Endodermal cell (in vitro differentiated cells): ENCODE measurements around the gene JAZF1. TPM values are rescaled to one million over a fixed set of nuclear protein-coding genes. Genes with fewer than 3 reads are reported as not detected.

ENCODE experiments used
- DNase-seq: peaks from one replicate; pipeline ENCODE4 v3.0.0-alpha.2; 2017
- H3K27ac ChIP-seq: 2 replicates; pipeline ENCODE4 v1.5.1; 2013; ENCODE audit warnings: mild to moderate bottlenecking, low read depth, low read length, moderate library complexity
- H3K27me3 ChIP-seq: 2 replicates; pipeline ENCODE4 v1.6.1; 2013; ENCODE audit warnings: mild to moderate bottlenecking, low read length, moderate library complexity; ENCODE audit not compliant: insufficient read depth, control insufficient read depth, poor library complexity, severe bottlenecking
- H3K36me3 ChIP-seq: 2 replicates; pipeline ENCODE4 v1.7.0; 2013; ENCODE audit warnings: mild to moderate bottlenecking, low read length, moderate library complexity; ENCODE audit not compliant: control insufficient read depth, insufficient read depth
- H3K4me1 ChIP-seq: one replicate; pipeline ENCODE4 v1.7.0; 2013; ENCODE audit warnings: low read length; ENCODE audit not compliant: control insufficient read depth, insufficient read depth
- H3K4me3 ChIP-seq: 2 replicates; pipeline ENCODE4 v1.5.1; 2013; ENCODE audit warnings: mild to moderate bottlenecking, low read length, moderate library complexity
- H3K9ac ChIP-seq: 2 replicates; pipeline ENCODE4 v1.6.1; 2013; ENCODE audit warnings: mild to moderate bottlenecking, low read length, moderate library complexity; ENCODE audit not compliant: poor library complexity, severe bottlenecking; ENCODE audit errors: extremely low read depth
- H3K9me3 ChIP-seq: 2 replicates; pipeline ENCODE4 v1.6.1; 2013; ENCODE audit warnings: mild to moderate bottlenecking, low read length, moderate library complexity; ENCODE audit not compliant: control insufficient read depth
- H3K27ac Mint-ChIP-seq: 2 replicates; pipeline ENCODE4 v1.8.0; 2020; ENCODE audit warnings: mixed read lengths
- H3K27me3 Mint-ChIP-seq: 2 replicates; pipeline ENCODE4 v1.8.0; 2021; ENCODE audit warnings: mild to moderate bottlenecking, mixed read lengths; ENCODE audit not compliant: insufficient read depth
- H3K36me3 Mint-ChIP-seq: 2 replicates; pipeline ENCODE4 v1.8.0; 2020; ENCODE audit warnings: low read depth, mixed read lengths
- H3K4me1 Mint-ChIP-seq: 2 replicates; pipeline ENCODE4 v1.8.0; 2020; ENCODE audit warnings: mixed read lengths
- H3K4me3 Mint-ChIP-seq: 2 replicates; pipeline ENCODE4 v1.8.0; 2020; ENCODE audit warnings: mild to moderate bottlenecking, moderate library complexity, mixed read lengths
- H3K9me3 Mint-ChIP-seq: 2 replicates; pipeline ENCODE4 v1.8.0; 2020; ENCODE audit warnings: mild to moderate bottlenecking, mixed read lengths
- WGBS, 2 experiments: methylation state at CpG; one replicate each; pipeline versions ENCODE4 v1.1.5 to v1.1.7; 2013; ENCODE audit warnings: missing lambda C conversion rate in 2 of 2, mixed read lengths in 1 of 2; ENCODE audit not compliant: insufficient coverage in 1 of 2, insufficient read length in 1 of 2; 5-methylcytosine and 5-hydroxymethylcytosine counted together
- total RNA-seq, 2 donors: library from RNA; stranded (reverse); fragmentation: NEBNext Ultra II Directional in 1 of 2; extraction: Animal tissue kit (Norgen Biotek cat#: 25700) in 1 of 2; gene quantifications; 2 replicates in 1 of 2; 3 replicates in 1 of 2; pipeline ENCODE4 v1.2.1, GENCODE V29; 2021
- TF ChIP-seq, protein P1 (sequence below): fragments of 200-600 bp; sonication (generic); conservative IDR thresholded peaks from 2 replicates; pipeline ENCODE4 v1.5.0; 2021; ENCODE audit warnings: antibody characterized with exemption, mild to moderate bottlenecking

The JAZF1 gene
- total RNA-seq, 2 donors from 2014 or later = 18.3 to 33.6 TPM

DNA sequence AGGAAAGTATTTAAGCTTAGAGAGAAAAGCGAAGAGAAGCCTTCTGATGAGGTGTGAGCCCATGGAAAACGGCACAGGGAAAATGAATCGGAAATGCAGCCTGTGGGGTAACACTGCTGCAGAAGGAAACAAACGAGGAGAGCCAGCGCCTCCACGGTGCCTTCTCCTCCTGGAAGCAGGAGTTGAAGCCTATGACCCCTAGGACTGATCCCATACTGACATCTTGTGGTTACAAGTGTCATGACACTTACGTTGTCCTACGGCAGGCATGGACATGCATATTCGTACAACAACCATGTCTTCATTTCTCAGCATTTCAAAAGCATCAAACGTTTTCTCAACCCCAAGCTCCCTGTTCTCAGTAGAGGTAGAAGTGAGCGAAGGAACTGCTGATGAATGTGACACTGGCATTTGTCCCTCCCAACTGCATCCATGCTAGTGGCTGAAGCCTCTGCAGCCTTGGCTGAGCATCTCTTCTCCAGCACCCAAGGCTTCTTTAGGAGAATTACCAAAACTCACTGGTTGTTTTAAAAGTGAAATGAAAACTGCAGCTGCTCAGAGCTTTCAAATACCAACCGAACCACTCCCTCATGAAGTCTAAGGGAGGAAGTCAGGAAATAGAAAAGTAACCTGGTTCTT is 160.2 kb downstream of the JAZF1 start:
- Histone ChIP-seq H3K27me3 (no peaks in the 10 kb centered on the region), H3K4me1 (peaks cover 2% of the 10 kb centered on the region), H3K36me3 (no peaks in the 10 kb centered on the region), H3K27ac (no peak overlapping the region), H3K4me3 (no peak overlapping the region), H3K9me3 (no peaks in the 10 kb centered on the region), H3K9ac (no peak overlapping the region)
- peak; percentile 87 for DNase-seq
- TF ChIP-seq, protein P1, sequence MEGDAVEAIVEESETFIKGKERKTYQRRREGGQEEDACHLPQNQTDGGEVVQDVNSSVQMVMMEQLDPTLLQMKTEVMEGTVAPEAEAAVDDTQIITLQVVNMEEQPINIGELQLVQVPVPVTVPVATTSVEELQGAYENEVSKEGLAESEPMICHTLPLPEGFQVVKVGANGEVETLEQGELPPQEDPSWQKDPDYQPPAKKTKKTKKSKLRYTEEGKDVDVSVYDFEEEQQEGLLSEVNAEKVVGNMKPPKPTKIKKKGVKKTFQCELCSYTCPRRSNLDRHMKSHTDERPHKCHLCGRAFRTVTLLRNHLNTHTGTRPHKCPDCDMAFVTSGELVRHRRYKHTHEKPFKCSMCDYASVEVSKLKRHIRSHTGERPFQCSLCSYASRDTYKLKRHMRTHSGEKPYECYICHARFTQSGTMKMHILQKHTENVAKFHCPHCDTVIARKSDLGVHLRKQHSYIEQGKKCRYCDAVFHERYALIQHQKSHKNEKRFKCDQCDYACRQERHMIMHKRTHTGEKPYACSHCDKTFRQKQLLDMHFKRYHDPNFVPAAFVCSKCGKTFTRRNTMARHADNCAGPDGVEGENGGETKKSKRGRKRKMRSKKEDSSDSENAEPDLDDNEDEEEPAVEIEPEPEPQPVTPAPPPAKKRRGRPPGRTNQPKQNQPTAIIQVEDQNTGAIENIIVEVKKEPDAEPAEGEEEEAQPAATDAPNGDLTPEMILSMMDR = peak; percentile 93
- no peak overlapping the region for H3K4me3 Mint-ChIP-seq
- H3K36me3 Mint-ChIP-seq = peaks cover 23% of the 10 kb centered on the region
- no peak overlapping the region for H3K27ac Mint-ChIP-seq
- H3K4me1 Mint-ChIP-seq = peaks cover 20% of the 10 kb centered on the region
- H3K27me3 Mint-ChIP-seq = no peaks in the 10 kb centered on the region
- H3K9me3 Mint-ChIP-seq = no peaks in the 10 kb centered on the region
- WGBS, 2 experiments = 15 to 18% methylated on average over 8 to 12 of the region's 12 CpGs

GRCh38 chr7:28018856-28019465 is 161.6 kb downstream of the JAZF1 start:
- Mint-ChIP-seq H3K4me3 (no peak overlapping the region), H3K36me3 (peaks cover 31% of the 10 kb centered on the region), H3K27me3 (no peaks in the 10 kb centered on the region), H3K27ac (no peak overlapping the region), H3K9me3 (peaks cover 13% of the 10 kb centered on the region), H3K4me1 (peaks cover 16% of the 10 kb centered on the region)
- Histone ChIP-seq H3K27ac (no peak overlapping the region), H3K36me3 (no peaks in the 10 kb centered on the region), H3K4me3 (no peak overlapping the region), H3K9ac (no peak overlapping the region), H3K9me3 (peaks cover 13% of the 10 kb centered on the region), H3K27me3 (no peaks in the 10 kb centered on the region), H3K4me1 (peaks cover 2% of the 10 kb centered on the region)
- TF ChIP-seq, protein P1 = no peak
- WGBS, 2 experiments = 90 to 99% methylated on average over 5 to 8 of the region's 8 CpGs
- no peak for DNase-seq

DNA sequence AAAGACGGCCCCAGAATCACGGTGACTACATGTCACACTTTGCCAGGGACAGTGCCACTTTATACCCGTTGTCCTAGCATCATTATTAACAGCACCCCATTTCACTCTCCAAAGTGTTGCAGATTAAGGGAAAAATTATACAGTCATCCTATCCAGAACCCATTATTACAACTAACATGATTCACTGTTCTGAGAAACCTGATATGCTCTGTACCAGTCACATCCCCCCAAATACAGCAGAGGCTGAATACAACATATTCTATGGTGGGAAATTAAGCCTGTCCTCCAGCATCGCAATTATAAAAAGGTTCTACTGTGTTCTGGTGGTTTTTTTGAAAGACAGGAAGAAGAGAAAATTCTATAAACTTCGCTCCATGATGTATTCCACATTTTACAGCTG is 162.1 kb downstream of the JAZF1 start:
- 94 to 96% methylated on average over 4 to 5 of the region's 5 CpGs for WGBS, 2 experiments
- peaks cover 13% of the 10 kb centered on the region for H3K9me3 Mint-ChIP-seq
- no peaks in the 10 kb centered on the region for H3K27me3 ChIP-seq
- no peak overlapping the region for H3K27ac ChIP-seq
- H3K4me1 Mint-ChIP-seq = peaks cover 16% of the 10 kb centered on the region
- H3K4me1 ChIP-seq = peaks cover 2% of the 10 kb centered on the region
- no peaks in the 10 kb centered on the region for H3K27me3 Mint-ChIP-seq
- H3K4me3 ChIP-seq = no peak overlapping the region
- H3K9me3 ChIP-seq = peaks cover 18% of the 10 kb centered on the region
- DNase-seq = no peak
- no peak overlapping the region for H3K27ac Mint-ChIP-seq
- no peak overlapping the region for H3K9ac ChIP-seq
- H3K36me3 Mint-ChIP-seq = peaks cover 31% of the 10 kb centered on the region
- no peaks in the 10 kb centered on the region for H3K36me3 ChIP-seq
- no peak overlapping the region for H3K4me3 Mint-ChIP-seq
- TF ChIP-seq, protein P1 = no peak
